Osteocyte (in vitro differentiated cells): ENCODE measurements around the gene GGNBP2. TPM values are rescaled to one million over a fixed set of nuclear protein-coding genes. Genes with fewer than 3 reads are reported as not detected.
A peak's percentile ranks its signal among the peaks of the same experiment; 100 is the strongest.

Experiments
- DNase-seq: peaks from one replicate; pipeline ENCODE4 v3.0.0; 2021; ENCODE audit warnings: mixed read lengths; ENCODE audit not compliant: unreplicated experiment; ENCODE audit errors: extremely low spot score
- H3K27ac Mint-ChIP-seq: one replicate; pipeline ENCODE4 v1.8.0; 2021; ENCODE audit warnings: mild to moderate bottlenecking, mixed read lengths; ENCODE audit not compliant: unreplicated experiment
- H3K27me3 Mint-ChIP-seq: one replicate; pipeline ENCODE4 v1.8.0; 2021; ENCODE audit warnings: mixed read lengths; ENCODE audit not compliant: unreplicated experiment
- H3K36me3 Mint-ChIP-seq: one replicate; pipeline ENCODE4 v1.8.0; 2021; ENCODE audit warnings: mixed read lengths; ENCODE audit not compliant: unreplicated experiment
- H3K4me1 Mint-ChIP-seq: one replicate; pipeline ENCODE4 v1.8.0; 2021; ENCODE audit warnings: mixed read lengths; ENCODE audit not compliant: unreplicated experiment
- H3K4me3 Mint-ChIP-seq: one replicate; pipeline ENCODE4 v1.8.0; 2021; ENCODE audit warnings: mild to moderate bottlenecking, moderate library complexity, mixed read lengths; ENCODE audit not compliant: unreplicated experiment
- H3K9me3 Mint-ChIP-seq: one replicate; pipeline ENCODE4 v1.8.0; 2021; ENCODE audit warnings: mixed read lengths; ENCODE audit not compliant: unreplicated experiment
- CTCF ChIP-seq: fragments of 200-600 bp; sonication (generic); IDR thresholded peaks from 2 replicates; pipeline ENCODE4 v1.5.0; 2021; ENCODE audit warnings: antibody characterized with exemption, mild to moderate bottlenecking, moderate library complexity
- total RNA-seq: library from RNA; stranded (reverse); gene quantifications from 2 replicates; pipeline ENCODE4 v1.2.1, GENCODE V29; 2021

Gene GGNBP2
- total RNA-seq, 1 donor from 2014 or later, result 76.1 TPM

GRCh38 chr17:36608794-36609497 lies 64.2 kb downstream of the GGNBP2 start:
- no peaks in the 10 kb centered on the region for H3K36me3 Mint-ChIP-seq
- no peaks in the 10 kb centered on the region for H3K27me3 Mint-ChIP-seq
- H3K9me3 Mint-ChIP-seq, result no peaks in the 10 kb centered on the region
- peak; percentile 51 for TF ChIP-seq CTCF
- H3K4me3 Mint-ChIP-seq, result no peak overlapping the region
- no peak for DNase-seq
- H3K27ac Mint-ChIP-seq, result no peak overlapping the region
- peaks cover 16% of the 10 kb centered on the region for H3K4me1 Mint-ChIP-seq

- TF ChIP-seq CTCF, result no peak
- H3K4me3 Mint-ChIP-seq, result no peak overlapping the region
These were observed 64.8 kb downstream of the GGNBP2 start for GRCh38 chr17:36609498-36609862.

GRCh38 chr17:36610474-36610873 lies 65.8 kb downstream of the GGNBP2 start:
- no peaks in the 10 kb centered on the region for H3K27me3 Mint-ChIP-seq
- peaks cover 15% of the 10 kb centered on the region for H3K4me1 Mint-ChIP-seq
- TF ChIP-seq CTCF, result no peak
- no peak overlapping the region for H3K4me3 Mint-ChIP-seq
- no peak for DNase-seq
- no peaks in the 10 kb centered on the region for H3K36me3 Mint-ChIP-seq
- H3K9me3 Mint-ChIP-seq, result no peaks in the 10 kb centered on the region
- H3K27ac Mint-ChIP-seq, result no peak overlapping the region

More at GRCh38 chr17:36609498-36609862, 64.8 kb downstream of the GGNBP2 start:
- H3K36me3 Mint-ChIP-seq, result no peaks in the 10 kb centered on the region
- no peaks in the 10 kb centered on the region for H3K27me3 Mint-ChIP-seq
- H3K9me3 Mint-ChIP-seq, result no peaks in the 10 kb centered on the region
- no peak overlapping the region for H3K27ac Mint-ChIP-seq
- no peak for DNase-seq
- peaks cover 12% of the 10 kb centered on the region for H3K4me1 Mint-ChIP-seq

- peaks cover 15% of the 10 kb centered on the region for H3K4me1 Mint-ChIP-seq
- H3K9me3 Mint-ChIP-seq, result no peaks in the 10 kb centered on the region
- no peak for DNase-seq
- H3K4me3 Mint-ChIP-seq, result no peak overlapping the region
- no peaks in the 10 kb centered on the region for H3K36me3 Mint-ChIP-seq
- TF ChIP-seq CTCF, result no peak
- no peak overlapping the region for H3K27ac Mint-ChIP-seq
- no peaks in the 10 kb centered on the region for H3K27me3 Mint-ChIP-seq
These were observed 66.8 kb downstream of the GGNBP2 start for GRCh38 chr17:36611345-36612072.

- Mint-ChIP-seq H3K36me3 (no peaks in the 10 kb centered on the region), H3K27ac (no peak overlapping the region), H3K9me3 (no peaks in the 10 kb centered on the region), H3K27me3 (no peaks in the 10 kb centered on the region), H3K4me3 (no peak overlapping the region), H3K4me1 (peaks cover 15% of the 10 kb centered on the region)
- DNase-seq, result no peak
- no peak for TF ChIP-seq CTCF
These were observed 67.6 kb downstream of the GGNBP2 start for GRCh38 chr17:36612323-36612722.
